GM12872 (cell line): Measurements from ENCODE around the gene NAP1L4.

Experiments used
- TF ChIP-seq, protein P1 (sequence below): IDR thresholded peaks from 3 replicates; pipeline ENCODE4 v1.5.1; 2011; ENCODE audit warnings: low read depth, mild to moderate bottlenecking, low read length, moderate library complexity; ENCODE audit not compliant: insufficient read depth

Gene NAP1L4

GRCh38 chr11:2992234-2992996 is at the start of gene NAP1L4:
TSS of gene NAP1L4 (minus strand) at chr11:2992329. CDS start at chr11:2979220, 13,109 bp downstream.
- TF ChIP-seq, protein P1, sequence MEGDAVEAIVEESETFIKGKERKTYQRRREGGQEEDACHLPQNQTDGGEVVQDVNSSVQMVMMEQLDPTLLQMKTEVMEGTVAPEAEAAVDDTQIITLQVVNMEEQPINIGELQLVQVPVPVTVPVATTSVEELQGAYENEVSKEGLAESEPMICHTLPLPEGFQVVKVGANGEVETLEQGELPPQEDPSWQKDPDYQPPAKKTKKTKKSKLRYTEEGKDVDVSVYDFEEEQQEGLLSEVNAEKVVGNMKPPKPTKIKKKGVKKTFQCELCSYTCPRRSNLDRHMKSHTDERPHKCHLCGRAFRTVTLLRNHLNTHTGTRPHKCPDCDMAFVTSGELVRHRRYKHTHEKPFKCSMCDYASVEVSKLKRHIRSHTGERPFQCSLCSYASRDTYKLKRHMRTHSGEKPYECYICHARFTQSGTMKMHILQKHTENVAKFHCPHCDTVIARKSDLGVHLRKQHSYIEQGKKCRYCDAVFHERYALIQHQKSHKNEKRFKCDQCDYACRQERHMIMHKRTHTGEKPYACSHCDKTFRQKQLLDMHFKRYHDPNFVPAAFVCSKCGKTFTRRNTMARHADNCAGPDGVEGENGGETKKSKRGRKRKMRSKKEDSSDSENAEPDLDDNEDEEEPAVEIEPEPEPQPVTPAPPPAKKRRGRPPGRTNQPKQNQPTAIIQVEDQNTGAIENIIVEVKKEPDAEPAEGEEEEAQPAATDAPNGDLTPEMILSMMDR: no peak

DNA sequence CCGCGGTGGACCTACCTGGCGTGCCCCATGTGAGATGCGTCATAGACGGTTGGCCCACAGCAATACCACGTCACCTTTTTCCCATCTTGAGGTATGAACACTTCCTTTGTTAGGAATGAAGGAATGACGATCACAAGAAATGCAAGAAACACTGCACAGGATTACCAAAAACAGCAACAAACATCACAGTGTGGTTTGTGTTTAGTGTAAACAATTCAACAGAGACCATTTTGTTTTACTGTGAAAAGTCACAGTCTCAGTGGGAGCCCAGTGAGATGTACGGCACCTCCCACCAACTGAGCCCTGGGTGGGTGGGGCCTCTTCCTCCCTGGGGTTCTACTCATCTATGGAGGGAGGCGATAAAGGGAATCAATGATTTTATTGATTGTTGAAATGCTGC is 48.8 kb upstream of the NAP1L4 start:
- TF ChIP-seq, protein P1: no peak

DNA sequence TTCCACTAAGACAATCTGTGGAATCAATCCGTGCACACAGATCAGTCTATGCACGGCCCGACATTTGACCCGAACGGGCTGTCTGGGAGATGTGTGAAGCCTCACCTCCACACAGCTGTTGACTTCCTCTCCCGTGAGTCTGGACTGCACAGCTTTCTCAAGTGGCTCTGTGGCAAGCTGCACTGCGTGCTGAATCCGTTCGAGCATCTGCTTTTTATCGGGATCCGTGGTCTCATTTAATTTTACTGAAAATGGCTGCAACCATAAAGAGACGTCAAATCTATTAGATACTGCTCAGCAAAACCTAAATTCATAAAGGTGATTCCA is 45.8 kb upstream of the NAP1L4 start:
- TF ChIP-seq, protein P1: no peak

GRCh38 chr11:3037040-3037944 is 45.2 kb upstream of the NAP1L4 start:
- TF ChIP-seq, protein P1: peak; percentile 81

GRCh38 chr11:3036419-3036818 is 44.3 kb upstream of the NAP1L4 start:
- TF ChIP-seq, protein P1: no peak

DNA sequence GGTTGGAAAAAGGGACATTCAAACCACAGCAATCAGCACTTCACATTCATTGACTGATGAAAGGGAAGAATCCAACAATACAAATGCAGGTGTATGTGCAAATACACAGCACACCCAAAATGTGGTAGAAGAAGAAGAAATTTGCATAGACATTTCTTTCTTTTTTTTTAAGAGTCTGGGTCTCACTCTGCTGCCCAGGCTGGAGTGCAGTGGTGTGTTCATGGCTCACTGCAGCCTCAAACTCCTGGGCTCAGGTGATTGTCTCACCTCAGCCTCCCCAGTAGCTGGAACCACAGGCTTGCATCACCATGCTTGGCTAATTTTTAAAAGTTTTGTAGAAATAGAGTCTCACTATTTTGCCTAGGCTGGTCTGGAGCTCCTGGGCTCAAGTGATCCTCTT is 43.2 kb upstream of the NAP1L4 start:
- TF ChIP-seq, protein P1: no peak

- TF ChIP-seq, protein P1: no peak
Measured at GRCh38 chr11:3030289-3031070, 38.4 kb upstream of the NAP1L4 start.
